ENCODE data around the gene TEX35. TPM values are rescaled to one million over a fixed set of nuclear protein-coding genes. Genes with fewer than 3 reads are reported as not detected.

TEX35 gene
- polyA plus RNA-seq, 1 donor = 0.07 TPM

GRCh38 chr1:178484698-178485225 is 28.1 kb upstream of the TEX35 start:
- Histone ChIP-seq H3K4me1 (ENCODE audit: control insufficient read depth, insufficient read depth, low read length) (no peaks in the 10 kb centered on the region), H3K27me3 (ENCODE audit: control insufficient read depth, insufficient read depth, low read length) (no peaks in the 10 kb centered on the region), H3K36me3 (ENCODE audit: control insufficient read depth, insufficient read depth, low read length) (peaks cover 2% of the 10 kb centered on the region), H3K4me3 (ENCODE audit: low read length) (no peak overlapping the region), H3K9me3 (ENCODE audit: control insufficient read depth, low read depth, low read length) (no peaks in the 10 kb centered on the region), H3K27ac (ENCODE audit: low read length) (no peak overlapping the region)
- 100% methylated on average over 1 of the region's 3 CpGs for WGBS (ENCODE audit: insufficient coverage, low lambda C conversion rate)
- no peak for DNase-seq

DNA sequence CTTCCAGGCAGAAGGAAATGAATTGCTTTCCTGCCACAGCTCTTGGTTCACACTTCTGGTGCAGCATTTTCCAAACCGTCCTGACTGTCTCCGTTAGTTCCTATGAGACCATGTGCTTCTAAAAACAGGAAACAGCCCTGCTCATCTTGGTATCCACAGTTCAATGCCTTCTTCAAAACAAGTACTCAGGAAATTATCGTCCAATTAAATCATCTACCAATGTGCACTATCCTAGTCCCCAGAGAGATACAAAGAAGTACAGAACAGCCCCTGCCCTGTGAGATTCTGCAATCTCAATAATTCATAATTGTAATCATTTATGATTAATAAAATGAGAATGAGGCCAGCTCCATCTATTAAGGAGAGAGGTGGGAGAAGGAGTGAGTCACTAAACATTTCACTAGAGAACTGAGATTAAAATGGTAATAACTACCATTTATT is 27.3 kb upstream of the TEX35 start:
- Histone ChIP-seq H3K9me3 (ENCODE audit: control insufficient read depth, low read depth, low read length) (no peaks in the 10 kb centered on the region), H3K4me1 (ENCODE audit: control insufficient read depth, insufficient read depth, low read length) (no peaks in the 10 kb centered on the region), H3K27me3 (ENCODE audit: control insufficient read depth, insufficient read depth, low read length) (no peaks in the 10 kb centered on the region), H3K4me3 (ENCODE audit: low read length) (no peak overlapping the region), H3K36me3 (ENCODE audit: control insufficient read depth, insufficient read depth, low read length) (no peaks in the 10 kb centered on the region), H3K27ac (ENCODE audit: low read length) (no peak overlapping the region)
- 0% methylated on average over 1 of the region's 3 CpGs for WGBS (ENCODE audit: insufficient coverage, low lambda C conversion rate)
- DNase-seq = no peak

- Histone ChIP-seq H3K36me3 (ENCODE audit: control insufficient read depth, insufficient read depth, low read length) (no peaks in the 10 kb centered on the region), H3K27me3 (ENCODE audit: control insufficient read depth, insufficient read depth, low read length) (no peaks in the 10 kb centered on the region), H3K4me3 (ENCODE audit: low read length) (peak overlapping the region; percentile 42), H3K4me1 (ENCODE audit: control insufficient read depth, insufficient read depth, low read length) (no peaks in the 10 kb centered on the region), H3K9me3 (ENCODE audit: control insufficient read depth, low read depth, low read length) (no peaks in the 10 kb centered on the region), H3K27ac (ENCODE audit: low read length) (no peak overlapping the region)
- peak in 1 of 2 donors; percentile 24 for DNase-seq
- WGBS (ENCODE audit: insufficient coverage, low lambda C conversion rate) = no CpG with 5 or more reads among the region's 54 CpGs
Measured at GRCh38 chr1:178486100-178487069, 26.5 kb upstream of the TEX35 start.

DNA sequence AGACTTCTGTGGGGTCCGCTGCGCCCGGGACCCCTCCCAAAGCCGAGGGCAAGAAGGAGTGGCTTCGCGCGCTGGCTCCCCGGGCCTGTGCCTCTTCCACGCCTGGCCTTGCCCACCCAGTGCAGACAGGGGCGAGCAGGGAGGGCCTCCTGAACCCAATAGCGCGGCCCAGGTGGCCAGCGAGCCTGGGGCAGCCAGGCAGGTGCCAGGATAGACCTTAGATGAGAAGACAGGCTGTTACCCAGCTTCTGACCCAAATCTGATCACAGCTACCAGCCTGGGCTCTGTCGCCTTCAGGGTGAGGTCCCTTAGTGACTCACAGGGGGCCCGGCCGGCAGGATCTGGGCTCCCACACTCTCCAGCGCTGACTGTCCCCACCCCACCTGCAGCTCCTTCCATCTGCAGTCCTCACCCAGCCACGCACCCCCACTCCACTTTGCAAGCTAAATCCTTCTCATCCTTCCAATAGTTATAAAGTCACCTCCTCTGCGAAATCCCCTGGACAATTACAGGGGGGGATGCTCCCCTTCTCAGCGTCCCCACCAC is 25.8 kb upstream of the TEX35 start:
- no CpG with 5 or more reads among the region's 20 CpGs for WGBS (ENCODE audit: insufficient coverage, low lambda C conversion rate)
- peak in 1 of 2 donors; percentile 21 for DNase-seq
- Histone ChIP-seq H3K9me3 (ENCODE audit: control insufficient read depth, low read depth, low read length) (no peaks in the 10 kb centered on the region), H3K4me3 (ENCODE audit: low read length) (peak overlapping the region; percentile 42), H3K27ac (ENCODE audit: low read length) (no peak overlapping the region), H3K4me1 (ENCODE audit: control insufficient read depth, insufficient read depth, low read length) (no peaks in the 10 kb centered on the region), H3K27me3 (ENCODE audit: control insufficient read depth, insufficient read depth, low read length) (no peaks in the 10 kb centered on the region), H3K36me3 (ENCODE audit: control insufficient read depth, insufficient read depth, low read length) (no peaks in the 10 kb centered on the region)

- Histone ChIP-seq H3K36me3 (ENCODE audit: control insufficient read depth, insufficient read depth, low read length) (no peaks in the 10 kb centered on the region), H3K27ac (ENCODE audit: low read length) (no peak overlapping the region), H3K9me3 (ENCODE audit: control insufficient read depth, low read depth, low read length) (no peaks in the 10 kb centered on the region), H3K4me1 (ENCODE audit: control insufficient read depth, insufficient read depth, low read length) (no peaks in the 10 kb centered on the region), H3K27me3 (ENCODE audit: control insufficient read depth, insufficient read depth, low read length) (no peaks in the 10 kb centered on the region), H3K4me3 (ENCODE audit: low read length) (no peak overlapping the region)
- WGBS (ENCODE audit: insufficient coverage, low lambda C conversion rate) = no CpG with 5 or more reads among the region's 4 CpGs
- DNase-seq = no peak
Measured at GRCh38 chr1:178488393-178488792, 24.5 kb upstream of the TEX35 start.

- H3K27me3 ChIP-seq (ENCODE audit: control insufficient read depth, insufficient read depth, low read length) = no peaks in the 10 kb centered on the region
- DNase-seq = no peak
- no peaks in the 10 kb centered on the region for H3K9me3 ChIP-seq (ENCODE audit: control insufficient read depth, low read depth, low read length)
- no peak overlapping the region for H3K4me3 ChIP-seq (ENCODE audit: low read length)
- WGBS (ENCODE audit: insufficient coverage, low lambda C conversion rate) = no CpG with 5 or more reads among the region's 4 CpGs
- no peak overlapping the region for H3K27ac ChIP-seq (ENCODE audit: low read length)
- H3K4me1 ChIP-seq (ENCODE audit: control insufficient read depth, insufficient read depth, low read length) = no peaks in the 10 kb centered on the region
- no peaks in the 10 kb centered on the region for H3K36me3 ChIP-seq (ENCODE audit: control insufficient read depth, insufficient read depth, low read length)
Measured at GRCh38 chr1:178489399-178489798, 23.5 kb upstream of the TEX35 start.

DNA sequence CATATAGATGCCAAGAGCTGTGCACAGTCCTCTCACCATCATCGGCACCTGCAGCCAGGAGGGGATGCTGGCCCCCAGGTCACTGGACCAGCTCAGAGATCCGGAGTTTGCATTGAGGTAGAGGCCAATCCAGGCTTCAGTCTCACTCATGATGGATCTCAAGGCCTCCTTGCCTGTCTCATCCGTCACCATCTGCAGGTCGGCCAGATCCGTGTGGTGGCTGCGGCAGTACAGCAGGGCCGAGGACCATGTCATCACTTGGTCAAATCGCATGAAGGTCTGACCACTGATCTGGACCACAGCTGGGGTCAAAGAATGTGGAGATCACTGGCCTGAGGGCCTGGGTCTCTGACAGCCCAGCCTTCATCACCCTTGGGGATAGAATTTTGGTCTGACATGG is 22.8 kb upstream of the TEX35 start:
- no peaks in the 10 kb centered on the region for H3K36me3 ChIP-seq (ENCODE audit: control insufficient read depth, insufficient read depth, low read length)
- H3K9me3 ChIP-seq (ENCODE audit: control insufficient read depth, low read depth, low read length) = no peaks in the 10 kb centered on the region
- H3K4me3 ChIP-seq (ENCODE audit: low read length) = no peak overlapping the region
- no peaks in the 10 kb centered on the region for H3K4me1 ChIP-seq (ENCODE audit: control insufficient read depth, insufficient read depth, low read length)
- DNase-seq = no peak
- H3K27ac ChIP-seq (ENCODE audit: low read length) = no peak overlapping the region
- H3K27me3 ChIP-seq (ENCODE audit: control insufficient read depth, insufficient read depth, low read length) = no peaks in the 10 kb centered on the region
- no CpG with 5 or more reads among the region's 8 CpGs for WGBS (ENCODE audit: insufficient coverage, low lambda C conversion rate)

DNA sequence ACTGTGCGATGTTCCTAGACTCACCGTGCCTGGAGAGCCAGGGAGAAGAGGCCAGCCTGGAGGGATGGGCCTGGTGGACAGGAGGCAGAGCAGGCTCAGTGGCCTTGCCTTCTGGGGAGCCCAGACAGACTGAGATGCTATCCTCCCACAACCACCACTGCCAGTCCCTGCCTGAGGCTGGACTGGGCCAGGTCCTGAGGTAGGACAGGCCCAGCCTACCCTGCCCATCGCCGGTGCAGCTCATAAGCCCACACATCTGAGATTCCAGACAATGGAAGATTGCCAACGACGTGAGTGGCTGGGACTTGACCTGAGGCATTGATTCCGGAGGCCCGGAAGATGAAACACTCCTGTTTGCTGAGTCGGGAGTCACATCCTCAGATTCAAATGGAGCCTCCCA is 21.9 kb upstream of the TEX35 start:
- no peaks in the 10 kb centered on the region for H3K27me3 ChIP-seq (ENCODE audit: control insufficient read depth, insufficient read depth, low read length)
- H3K4me3 ChIP-seq (ENCODE audit: low read length) = no peak overlapping the region
- H3K9me3 ChIP-seq (ENCODE audit: control insufficient read depth, low read depth, low read length) = no peaks in the 10 kb centered on the region
- no peaks in the 10 kb centered on the region for H3K36me3 ChIP-seq (ENCODE audit: control insufficient read depth, insufficient read depth, low read length)
- DNase-seq = no peak
- H3K27ac ChIP-seq (ENCODE audit: low read length) = no peak overlapping the region
- H3K4me1 ChIP-seq (ENCODE audit: control insufficient read depth, insufficient read depth, low read length) = no peaks in the 10 kb centered on the region
- WGBS (ENCODE audit: insufficient coverage, low lambda C conversion rate) = no CpG with 5 or more reads among the region's 9 CpGs

GRCh38 chr1:178491721-178492120 is 21.2 kb upstream of the TEX35 start:
- no peaks in the 10 kb centered on the region for H3K36me3 ChIP-seq (ENCODE audit: control insufficient read depth, insufficient read depth, low read length)
- no peaks in the 10 kb centered on the region for H3K4me1 ChIP-seq (ENCODE audit: control insufficient read depth, insufficient read depth, low read length)
- no CpG with 5 or more reads among the region's 4 CpGs for WGBS (ENCODE audit: insufficient coverage, low lambda C conversion rate)
- H3K9me3 ChIP-seq (ENCODE audit: control insufficient read depth, low read depth, low read length) = no peaks in the 10 kb centered on the region
- H3K27ac ChIP-seq (ENCODE audit: low read length) = no peak overlapping the region
- H3K27me3 ChIP-seq (ENCODE audit: control insufficient read depth, insufficient read depth, low read length) = no peaks in the 10 kb centered on the region
- no peak for DNase-seq
- H3K4me3 ChIP-seq (ENCODE audit: low read length) = no peak overlapping the region

GRCh38 chr1:178492341-178492740 is 20.6 kb upstream of the TEX35 start:
- WGBS (ENCODE audit: insufficient coverage, low lambda C conversion rate) = 80% methylated on average over 1 of the region's 11 CpGs
- Histone ChIP-seq H3K36me3 (ENCODE audit: control insufficient read depth, insufficient read depth, low read length) (no peaks in the 10 kb centered on the region), H3K9me3 (ENCODE audit: control insufficient read depth, low read depth, low read length) (no peaks in the 10 kb centered on the region), H3K27ac (ENCODE audit: low read length) (no peak overlapping the region), H3K4me3 (ENCODE audit: low read length) (no peak overlapping the region), H3K4me1 (ENCODE audit: control insufficient read depth, insufficient read depth, low read length) (no peaks in the 10 kb centered on the region), H3K27me3 (ENCODE audit: control insufficient read depth, insufficient read depth, low read length) (no peaks in the 10 kb centered on the region)
- DNase-seq = no peak
